HG02759 (cell line): ENCODE data around the gene TMF1.
A peak's percentile ranks its signal among the peaks of the same experiment; 100 is the strongest.

Experiments
- ATAC-seq: cut with Tn5 transposase; IDR thresholded peaks from one replicate; pipeline ENCODE4 v1.9.1; 2021; ENCODE audit warnings: mild to moderate bottlenecking, moderate library complexity; ENCODE audit not compliant: unreplicated experiment

The TMF1 gene

GRCh38 chr3:69016102-69016501, 36.0 kb downstream of the TMF1 start:
- no peak for ATAC-seq

GRCh38 chr3:69014022-69014580, 38.0 kb downstream of the TMF1 start:
- no peak for ATAC-seq

GRCh38 chr3:69013253-69014021, 38.7 kb downstream of the TMF1 start, which contains the start of gene EOGT:
EOGT (minus strand) TSS chr3:69013684; CDS start chr3:69009846, 3,838 bp downstream.
- peak; percentile 85 for ATAC-seq

- peak; percentile 54 for ATAC-seq
These were observed 39.3 kb downstream of the TMF1 start for GRCh38 chr3:69012800-69013252.

- no peak for ATAC-seq
These were observed 39.9 kb downstream of the TMF1 start for GRCh38 chr3:69012100-69012799.

- ATAC-seq: no peak
These were observed 40.9 kb downstream of the TMF1 start for GRCh38 chr3:69011096-69011730.

GRCh38 chr3:69009559-69010410, 42.3 kb downstream of the TMF1 start:
- ATAC-seq: no peak

- ATAC-seq: no peak
These were observed 43.2 kb downstream of the TMF1 start for GRCh38 chr3:69008980-69009379.

GRCh38 chr3:69005791-69006482, 46.2 kb downstream of the TMF1 start:
- ATAC-seq: no peak

GRCh38 chr3:69005071-69005790, 46.9 kb downstream of the TMF1 start:
- no peak for ATAC-seq

GRCh38 chr3:69004138-69004537, 48.0 kb downstream of the TMF1 start:
- no peak for ATAC-seq

GRCh38 chr3:68999605-69000004, 52.5 kb downstream of the TMF1 start:
- no peak for ATAC-seq

- no peak for ATAC-seq
These were observed 53.0 kb downstream of the TMF1 start for GRCh38 chr3:68999158-68999557.

- ATAC-seq: no peak
These were observed 54.2 kb downstream of the TMF1 start for GRCh38 chr3:68997887-68998286.

- no peak for ATAC-seq
These were observed 55.7 kb downstream of the TMF1 start for GRCh38 chr3:68996356-68996995.

- ATAC-seq: no peak
These were observed 63.4 kb downstream of the TMF1 start for GRCh38 chr3:68988740-68989139.

GRCh38 chr3:68987322-68987721, 64.8 kb downstream of the TMF1 start:
- ATAC-seq: no peak

- no peak for ATAC-seq
These were observed 65.5 kb downstream of the TMF1 start for GRCh38 chr3:68986496-68987208.
